HCT116 (cell line): Measurements from ENCODE around the gene MAP2K5. TPM values are rescaled to one million over a fixed set of nuclear protein-coding genes. Genes with fewer than 3 reads are reported as not detected.

Source experiments
- ATAC-seq: fragments of 200-7000 bp; cut with Tn5 transposase; 2 replicates; pipeline ENCODE4 v1.9.1; 2020; ENCODE audit warnings: mild to moderate bottlenecking, moderate library complexity
- BruUV-seq: library from RNA; stranded (reverse); fragments of 400-500 nt; replicated peaks from 2 replicates; lab custom pipeline; 2021; lab: Mats Ljungman, UMichigan
- CTCF ChIA-PET: fragments of 300-600 bp; sonication (Branson Sonifier 250); formaldehyde crosslinking; loops from one replicate; lab custom pipeline; 2021; ENCODE audit warnings: antibody characterized with exemption; lab: Charles Lee
- POLR2A ChIA-PET: fragments of 300-600, 350-600 bp; sonication (Branson Sonifier 250); formaldehyde crosslinking; loops from one replicate; lab custom pipeline; 2021; ENCODE audit warnings: antibody characterized with exemption; lab: Charles Lee
- RAD21 ChIA-PET, 2 experiments: fragments of 300-600 bp; sonication (Branson Sonifier 250); formaldehyde crosslinking; loops; one replicate each; lab custom pipeline; 2023; ENCODE audit warnings: low total read pairs in 2 of 2; ENCODE audit not compliant: uncharacterized antibody in 2 of 2, unreplicated experiment in 2 of 2, low non-redundant PET in 1 of 2; lab: Charles Lee
- DNase-seq: peaks from one replicate; pipeline ENCODE4 v3.0.0-alpha.2; 2010; ENCODE audit warnings: low read depth, low spot score
- H2AFZ ChIP-seq: fragments of 200-600 bp; shearing (Covaris generic), sonication (generic); 2 replicates; pipeline ENCODE4 v1.6.1; 2017; ENCODE audit warnings: low read depth, mixed run types, mixed read lengths, antibody characterized with exemption, low read length; ENCODE audit not compliant: poor library complexity, severe bottlenecking
- H3K27ac ChIP-seq: 2 replicates; pipeline ENCODE4 v1.5.1; 2012; ENCODE audit warnings: low read depth, low read length
- H3K27me3 ChIP-seq: fragments of 200-600 bp; sonication (generic); 2 replicates; pipeline ENCODE4 v1.6.1; 2016; ENCODE audit warnings: mixed run types, low read length, mixed read lengths; ENCODE audit not compliant: insufficient read depth
- H3K36me3 ChIP-seq, 2 experiments: fragments of 200-500 bp in 1 of 2; fragments of 200-600 bp in 1 of 2; sonication (Bioruptor generic) in 1 of 2; sonication (generic) in 1 of 2; 2 replicates each; pipeline versions ENCODE4 v1.5.1 to v1.6.1; 2014 to 2016; ENCODE audit warnings: low read length in 2 of 2, inconsistent platforms in 1 of 2, mixed read lengths in 1 of 2, mixed run types in 1 of 2; ENCODE audit not compliant: insufficient read depth in 2 of 2, control insufficient read depth in 1 of 2
- H3K4me1 ChIP-seq, 2 experiments: fragments of 200-600 bp in 1 of 2; sonication (generic) in 1 of 2; 2 replicates each; pipeline versions ENCODE4 v1.5.1 to v1.6.1; 2012 to 2017; ENCODE audit warnings: low read length in 2 of 2, inconsistent platforms in 1 of 2, mild to moderate bottlenecking in 1 of 2, mixed read lengths in 1 of 2, mixed run types in 1 of 2, moderate library complexity in 1 of 2; ENCODE audit not compliant: insufficient read depth in 2 of 2, control insufficient read depth in 1 of 2
- H3K4me2 ChIP-seq: fragments of 200-600 bp; sonication (generic); 2 replicates; pipeline ENCODE4 v1.6.1; 2017; ENCODE audit warnings: mixed run types, low read length, mixed read lengths
- H3K4me3 ChIP-seq, 2 experiments: fragments of 200-600 bp in 1 of 2; sonication (generic) in 1 of 2; replicated peaks in 1 of 2; 2 replicates each; pipeline ENCODE4 v1.5.1; 2011 to 2016; ENCODE audit warnings: low read length in 2 of 2, control low read depth in 1 of 2, low read depth in 1 of 2, mild to moderate bottlenecking in 1 of 2, mixed read lengths in 1 of 2, mixed run types in 1 of 2
- H3K79me2 ChIP-seq: fragments of 200-600 bp; sonication (generic); 2 replicates; pipeline ENCODE4 v1.6.1; 2017; ENCODE audit warnings: mild to moderate bottlenecking, mixed run types, low read length, moderate library complexity, mixed read lengths; ENCODE audit not compliant: insufficient read depth
- H3K9ac ChIP-seq: fragments of 200-600 bp; sonication (generic); 2 replicates; pipeline ENCODE4 v1.6.1; 2016; ENCODE audit warnings: low read length, mixed read lengths
- H3K9me2 ChIP-seq: fragments of 200-600 bp; sonication (generic), shearing (Covaris generic); 2 replicates; pipeline ENCODE4 v1.6.1; 2017; ENCODE audit warnings: mixed run types, mild to moderate bottlenecking, moderate library complexity; ENCODE audit not compliant: insufficient read depth
- H3K9me3 ChIP-seq, 2 experiments: fragments of 200-500 bp in 1 of 2; fragments of 200-600 bp in 1 of 2; sonication (Bioruptor generic) in 1 of 2; sonication (generic) in 1 of 2; 2 replicates each; pipeline ENCODE4 v1.6.1; 2014 to 2017; ENCODE audit warnings: low read length in 2 of 2, mixed read lengths in 2 of 2, inconsistent platforms in 1 of 2, low read depth in 1 of 2, mild to moderate bottlenecking in 1 of 2, mixed run types in 1 of 2, moderate library complexity in 1 of 2; ENCODE audit not compliant: control insufficient read depth in 1 of 2, insufficient read depth in 1 of 2
- H4K20me1 ChIP-seq: fragments of 200-600 bp; sonication (generic), shearing (Covaris generic); 2 replicates; pipeline ENCODE4 v1.6.1; 2017; ENCODE audit warnings: mixed run types, mild to moderate bottlenecking, moderate library complexity; ENCODE audit not compliant: insufficient read depth
- CBX3 ChIP-seq: IDR thresholded peaks from 2 replicates; pipeline ENCODE4 v1.6.1; 2012; ENCODE audit warnings: low read depth
- EGR1 ChIP-seq: IDR thresholded peaks from 2 replicates; pipeline ENCODE4 v1.6.1; 2012; ENCODE audit warnings: low read depth
- ELF1 ChIP-seq: IDR thresholded peaks from 2 replicates; pipeline ENCODE4 v1.6.1; 2012; ENCODE audit warnings: low read depth, borderline replicate concordance
- POLR2A ChIP-seq: IDR thresholded peaks from 2 replicates; pipeline ENCODE4 v1.7.0; 2011; ENCODE audit warnings: borderline replicate concordance; ENCODE audit not compliant: insufficient read depth, insufficient read length; ENCODE audit errors: extremely low read depth
- SRF ChIP-seq: IDR thresholded peaks from 2 replicates; pipeline ENCODE4 v1.6.1; 2012; ENCODE audit warnings: low read depth
- ZFX ChIP-seq: fragments of 450-650 bp; IDR thresholded peaks from 2 replicates; pipeline ENCODE4 v1.6.1; 2017
- intact Hi-C: fragments of 100-400 bp; cut with micrococcal nuclease; formaldehyde crosslinking; loops from 2 replicates; pipeline ENCODE4 v1.10.0; 2022
- total RNA-seq: library from RNA; stranded (reverse); gene quantifications from one replicate; pipeline ENCODE4 v1.2.1, GENCODE V29; 2021; ENCODE audit not compliant: unreplicated experiment
- TF ChIP-seq, protein P1 (sequence below): IDR thresholded peaks from 2 replicates; pipeline ENCODE4 v1.6.1; 2012
- TF ChIP-seq, protein P2 (sequence below): IDR thresholded peaks from 2 replicates; pipeline ENCODE4 v1.6.1; 2011; ENCODE audit warnings: mild to moderate bottlenecking, low read length, moderate library complexity; ENCODE audit not compliant: insufficient replicate concordance; ENCODE audit errors: extremely low read depth
- TF ChIP-seq, protein P3 (sequence below): IDR thresholded peaks from 2 replicates; pipeline ENCODE4 v1.6.1; 2012
- TF ChIP-seq, protein P4 (sequence below), 3 experiments: fragments of 200-600 bp in 1 of 3; sonication (generic) in 1 of 3; IDR thresholded peaks in 2 of 3; conservative IDR thresholded peaks in 1 of 3; 2 replicates each; pipeline ENCODE4 v1.5.1; 2012 to 2017; ENCODE audit warnings: low read depth in 2 of 3, low read length in 2 of 3, antibody characterized with exemption in 1 of 3, borderline replicate concordance in 1 of 3, control low read depth in 1 of 3, mild to moderate bottlenecking in 1 of 3, mixed read lengths in 1 of 3, mixed run types in 1 of 3, moderate library complexity in 1 of 3; ENCODE audit not compliant: insufficient read depth in 1 of 3

The MAP2K5 gene
- total RNA-seq, 1 experiment from 2014 or later = 15.6 TPM

DNA sequence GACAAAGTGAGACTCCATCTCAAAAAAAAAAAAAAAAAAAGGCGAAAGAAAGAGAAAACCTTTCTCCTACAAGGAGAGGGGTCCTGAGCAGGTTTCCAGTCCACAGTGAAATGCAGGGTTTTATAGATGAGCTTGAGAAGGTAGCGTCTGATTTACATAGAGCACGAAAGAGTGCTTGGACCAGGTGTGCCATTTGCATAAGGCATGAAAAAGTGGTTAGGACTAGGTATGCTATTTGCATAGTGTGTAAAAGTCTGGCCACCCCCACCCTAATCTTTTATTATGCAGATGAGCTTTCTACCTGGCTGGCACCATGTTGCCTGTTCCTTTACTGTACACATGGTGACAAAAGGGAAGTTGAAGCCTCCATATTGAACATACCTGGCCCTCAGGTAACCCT lies 311.0 kb downstream of the MAP2K5 start (continued):
- TF ChIP-seq POLR2A (no peak), EGR1 (no peak)

- Histone ChIP-seq H3K4me3 (no peak overlapping the region), H4K20me1 (no peaks in the 10 kb centered on the region), H3K27me3 (no peaks in the 10 kb centered on the region), H3K79me2 (no peaks in the 10 kb centered on the region), H3K9me2 (no peaks in the 10 kb centered on the region), H2AFZ (no peak overlapping the region), H3K4me2 (no peak overlapping the region), H3K9me3 (no peaks in the 10 kb centered on the region), H3K9ac (no peak overlapping the region), H3K36me3 (no peaks in the 10 kb centered on the region), H3K4me1 (peaks cover 17 to 23% of the 10 kb centered on the region in 2 experiments), H3K27ac (no peak overlapping the region)
- intact Hi-C loops = no loop called here
- no peak for ATAC-seq
- CTCF ChIA-PET = interaction anchor here (1.2 kb wide), 1 partner anchor 9 kb away, joined by 5 read pairs; no protein-coding TSS in a partner anchor
- DNase-seq = no peak
- TF ChIP-seq, protein P1, sequence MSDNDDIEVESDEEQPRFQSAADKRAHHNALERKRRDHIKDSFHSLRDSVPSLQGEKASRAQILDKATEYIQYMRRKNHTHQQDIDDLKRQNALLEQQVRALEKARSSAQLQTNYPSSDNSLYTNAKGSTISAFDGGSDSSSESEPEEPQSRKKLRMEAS = no peak
- TF ChIP-seq ELF1 (no peak), EGR1 (no peak), SRF (no peak), ZFX (no peak), CBX3 (no peak)
- TF ChIP-seq, protein P2, sequence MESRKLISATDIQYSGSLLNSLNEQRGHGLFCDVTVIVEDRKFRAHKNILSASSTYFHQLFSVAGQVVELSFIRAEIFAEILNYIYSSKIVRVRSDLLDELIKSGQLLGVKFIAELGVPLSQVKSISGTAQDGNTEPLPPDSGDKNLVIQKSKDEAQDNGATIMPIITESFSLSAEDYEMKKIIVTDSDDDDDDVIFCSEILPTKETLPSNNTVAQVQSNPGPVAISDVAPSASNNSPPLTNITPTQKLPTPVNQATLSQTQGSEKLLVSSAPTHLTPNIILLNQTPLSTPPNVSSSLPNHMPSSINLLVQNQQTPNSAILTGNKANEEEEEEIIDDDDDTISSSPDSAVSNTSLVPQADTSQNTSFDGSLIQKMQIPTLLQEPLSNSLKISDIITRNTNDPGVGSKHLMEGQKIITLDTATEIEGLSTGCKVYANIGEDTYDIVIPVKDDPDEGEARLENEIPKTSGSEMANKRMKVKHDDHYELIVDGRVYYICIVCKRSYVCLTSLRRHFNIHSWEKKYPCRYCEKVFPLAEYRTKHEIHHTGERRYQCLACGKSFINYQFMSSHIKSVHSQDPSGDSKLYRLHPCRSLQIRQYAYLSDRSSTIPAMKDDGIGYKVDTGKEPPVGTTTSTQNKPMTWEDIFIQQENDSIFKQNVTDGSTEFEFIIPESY = no peak
- TF ChIP-seq, protein P3, sequence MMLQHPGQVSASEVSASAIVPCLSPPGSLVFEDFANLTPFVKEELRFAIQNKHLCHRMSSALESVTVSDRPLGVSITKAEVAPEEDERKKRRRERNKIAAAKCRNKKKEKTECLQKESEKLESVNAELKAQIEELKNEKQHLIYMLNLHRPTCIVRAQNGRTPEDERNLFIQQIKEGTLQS = no peak
- TF ChIP-seq, protein P4, sequence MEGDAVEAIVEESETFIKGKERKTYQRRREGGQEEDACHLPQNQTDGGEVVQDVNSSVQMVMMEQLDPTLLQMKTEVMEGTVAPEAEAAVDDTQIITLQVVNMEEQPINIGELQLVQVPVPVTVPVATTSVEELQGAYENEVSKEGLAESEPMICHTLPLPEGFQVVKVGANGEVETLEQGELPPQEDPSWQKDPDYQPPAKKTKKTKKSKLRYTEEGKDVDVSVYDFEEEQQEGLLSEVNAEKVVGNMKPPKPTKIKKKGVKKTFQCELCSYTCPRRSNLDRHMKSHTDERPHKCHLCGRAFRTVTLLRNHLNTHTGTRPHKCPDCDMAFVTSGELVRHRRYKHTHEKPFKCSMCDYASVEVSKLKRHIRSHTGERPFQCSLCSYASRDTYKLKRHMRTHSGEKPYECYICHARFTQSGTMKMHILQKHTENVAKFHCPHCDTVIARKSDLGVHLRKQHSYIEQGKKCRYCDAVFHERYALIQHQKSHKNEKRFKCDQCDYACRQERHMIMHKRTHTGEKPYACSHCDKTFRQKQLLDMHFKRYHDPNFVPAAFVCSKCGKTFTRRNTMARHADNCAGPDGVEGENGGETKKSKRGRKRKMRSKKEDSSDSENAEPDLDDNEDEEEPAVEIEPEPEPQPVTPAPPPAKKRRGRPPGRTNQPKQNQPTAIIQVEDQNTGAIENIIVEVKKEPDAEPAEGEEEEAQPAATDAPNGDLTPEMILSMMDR (IDR thresholded peaks at IDR 0.05 in 2 of 3, conservative IDR thresholded peaks at IDR 0.05 in 1 of 3; ENCODE audit: borderline replicate concordance in 1 of 3, insufficient read depth in 1 of 3, low read depth in 2 of 3, low read length in 2 of 3) = no peak
- no TSS peak for BruUV-seq
- POLR2A ChIA-PET = no interaction called here
- RAD21 ChIA-PET = no interaction called here
Observed at GRCh38 chr15:67854358-67854757, 311.9 kb downstream of the MAP2K5 start.
